Measurements from ENCODE around the gene ELL2. TPM values are rescaled to one million over a fixed set of nuclear protein-coding genes. Genes with fewer than 3 reads are reported as not detected.

The ELL2 gene
- total RNA-seq, 3 donors from 2014 or later = 95.7 to 211 (median 168) TPM

GRCh38 chr5:95841914-95842812 lies 119.5 kb downstream of the ELL2 start:
- no peaks in the 10 kb centered on the region for H3K27me3 ChIP-seq
- intact Hi-C loops (cut with DNase I; ENCODE audit: low total_unique reads) = no loop called here
- peak overlapping the region; percentile 80 to 84 for H3K27ac ChIP-seq
- peak in 2 of 3 donors; percentile 36 to 77 for TF ChIP-seq POLR2AphosphoS5 (IDR thresholded peaks at IDR 0.05)
- no peak for TF ChIP-seq POLR2A (IDR thresholded peaks at IDR 0.05)
- no peaks in the 10 kb centered on the region for H3K36me3 ChIP-seq
- no peak for DNase-seq (ENCODE audit: low spot score in 2 of 2)
- peaks cover 0 to 6% of the 10 kb centered on the region in 2 donors for H3K4me1 ChIP-seq
- H3K9me3 ChIP-seq = no peaks in the 10 kb centered on the region
- H3K4me3 ChIP-seq = no peak overlapping the region

GRCh38 chr5:95840956-95841705 lies 120.5 kb downstream of the ELL2 start:
- H3K27ac ChIP-seq = peak overlapping the region; percentile 80 to 84
- H3K36me3 ChIP-seq = no peaks in the 10 kb centered on the region
- H3K4me3 ChIP-seq = no peak overlapping the region
- peaks cover 0 to 6% of the 10 kb centered on the region in 2 donors for H3K4me1 ChIP-seq
- no peak for DNase-seq (ENCODE audit: low spot score in 2 of 2)
- H3K27me3 ChIP-seq = no peaks in the 10 kb centered on the region
- TF ChIP-seq POLR2AphosphoS5 (IDR thresholded peaks at IDR 0.05) = no peak
- no peaks in the 10 kb centered on the region for H3K9me3 ChIP-seq
- intact Hi-C loops (cut with DNase I; ENCODE audit: low total_unique reads) = no loop called here

GRCh38 chr5:95839658-95840057 lies 122.0 kb downstream of the ELL2 start:
- Histone ChIP-seq H3K36me3 (no peaks in the 10 kb centered on the region), H3K9me3 (no peaks in the 10 kb centered on the region), H3K4me3 (no peak overlapping the region), H3K27ac (peak overlapping the region; percentile 77 to 80), H3K4me1 (peaks cover 0 to 6% of the 10 kb centered on the region in 2 donors), H3K27me3 (no peaks in the 10 kb centered on the region)
- DNase-seq (ENCODE audit: low spot score in 2 of 2) = no peak
- intact Hi-C loops (cut with DNase I; ENCODE audit: low total_unique reads) = no loop called here
- no peak for TF ChIP-seq POLR2AphosphoS5 (IDR thresholded peaks at IDR 0.05)
- TF ChIP-seq POLR2A (IDR thresholded peaks at IDR 0.05) = no peak
- TF ChIP-seq CTCF (IDR thresholded peaks at IDR 0.05) = no peak

GRCh38 chr5:95838556-95838955 lies 123.1 kb downstream of the ELL2 start:
- H3K4me3 ChIP-seq = no peak overlapping the region
- intact Hi-C loops (cut with DNase I; ENCODE audit: low total_unique reads) = no loop called here
- H3K4me1 ChIP-seq = peaks cover 0 to 6% of the 10 kb centered on the region in 2 donors
- H3K9me3 ChIP-seq = no peaks in the 10 kb centered on the region
- H3K27ac ChIP-seq = peak overlapping the region; percentile 77 to 80
- no peak for DNase-seq (ENCODE audit: low spot score in 2 of 2)
- TF ChIP-seq CTCF (IDR thresholded peaks at IDR 0.05) = no peak
- no peak for TF ChIP-seq POLR2AphosphoS5 (IDR thresholded peaks at IDR 0.05)
- TF ChIP-seq POLR2A (IDR thresholded peaks at IDR 0.05) = no peak
- H3K36me3 ChIP-seq = no peaks in the 10 kb centered on the region
- no peaks in the 10 kb centered on the region for H3K27me3 ChIP-seq

- Histone ChIP-seq H3K27me3 (no peaks in the 10 kb centered on the region), H3K36me3 (no peaks in the 10 kb centered on the region), H3K27ac (peak overlapping the region; percentile 77 to 80), H3K4me3 (no peak overlapping the region), H3K4me1 (peaks cover 0 to 6% of the 10 kb centered on the region in 2 donors), H3K9me3 (no peaks in the 10 kb centered on the region)
- no peak for TF ChIP-seq POLR2A (IDR thresholded peaks at IDR 0.05)
- no peak for TF ChIP-seq CTCF (IDR thresholded peaks at IDR 0.05)
- TF ChIP-seq POLR2AphosphoS5 (IDR thresholded peaks at IDR 0.05) = no peak
- intact Hi-C loops (cut with DNase I; ENCODE audit: low total_unique reads) = no loop called here
- no peak for DNase-seq (ENCODE audit: low spot score in 2 of 2)
These were observed 123.6 kb downstream of the ELL2 start for GRCh38 chr5:95838001-95838520.
